HepG2 (cell line): ENCODE data around the gene ST8SIA6. TPM values are rescaled to one million over a fixed set of nuclear protein-coding genes. Genes with fewer than 3 reads are reported as not detected.

Experiments
- AKAP8 ChIP-seq: sonication (generic); formaldehyde crosslinking; IDR thresholded peaks from 2 replicates; pipeline ENCODE4 v1.5.1; 2020; ENCODE audit warnings: mild to moderate bottlenecking, missing genetic modification reagents
- CBX1 ChIP-seq: IDR thresholded peaks from one replicate; pipeline ENCODE4 v1.6.1; 2016; ENCODE audit warnings: antibody characterized with exemption, low read depth
- NAIF1 ChIP-seq: sonication (generic); formaldehyde crosslinking; IDR thresholded peaks from 2 replicates; pipeline ENCODE4 v1.5.0; 2020; ENCODE audit warnings: mild to moderate bottlenecking, missing genetic modification reagents, borderline replicate concordance
- NFAT5 ChIP-seq: sonication (generic); formaldehyde crosslinking; IDR thresholded peaks from 2 replicates; pipeline ENCODE4 v1.4.0; 2020; ENCODE audit warnings: missing genetic modification reagents
- NR3C1 ChIP-seq: sonication (generic); formaldehyde crosslinking; IDR thresholded peaks from 2 replicates; pipeline ENCODE4 v1.4.0; 2020; ENCODE audit warnings: missing genetic modification reagents
- SRY ChIP-seq: sonication (generic); formaldehyde crosslinking; IDR thresholded peaks from 2 replicates; pipeline ENCODE4 v1.8.0; 2022; ENCODE audit warnings: mild to moderate bottlenecking, missing genetic modification reagents
- TBL1XR1 ChIP-seq: fragments of 150-350 bp; IDR thresholded peaks from 2 replicates; pipeline ENCODE4 v1.6.1; 2014; ENCODE audit warnings: borderline replicate concordance, low read length; ENCODE audit not compliant: partially characterized antibody
- TEAD3 ChIP-seq: optimal IDR thresholded peaks from 2 replicates; pipeline ENCODE3; 2016; ENCODE audit warnings: borderline replicate concordance
- THAP8 ChIP-seq: sonication (generic); formaldehyde crosslinking; IDR thresholded peaks from 2 replicates; pipeline ENCODE4 v1.5.1; 2020; ENCODE audit warnings: missing genetic modification reagents, mild to moderate bottlenecking, borderline replicate concordance
- polyA plus RNA-seq, 8 experiments: library from polyadenylated mRNA; depleted of rRNA in 3 of 8; stranded (reverse) in 7 of 8; unstranded in 1 of 8; fragments of >200 nt; fragmentation: Illumina TruSeq in 4 of 8; extraction: Trizol in 4 of 8; gene quantifications; 2 replicates each; pipeline versions ENCODE4 v1.2.1 to v1.2.3, GENCODE V29; 2011 to 2016; ENCODE audit warnings: low read depth in 4 of 8, missing spikeins in 1 of 8, mixed read lengths in 1 of 8; ENCODE audit not compliant: insufficient read depth in 1 of 8
- total RNA-seq, 5 experiments: library from RNA; depleted of rRNA; stranded (reverse); fragments of >200 nt; fragmentation: Illumina TruSeq; extraction: Trizol; gene quantifications; 2 replicates each; pipeline ENCODE4 v1.2.3, GENCODE V29; 2016; ENCODE audit warnings: low read depth in 1 of 5
- TF ChIP-seq, protein P1 (sequence below): sonication (generic); formaldehyde crosslinking; IDR thresholded peaks from 2 replicates; pipeline ENCODE4 v1.4.0; 2020; ENCODE audit warnings: missing genetic modification reagents, borderline replicate concordance

Gene ST8SIA6
- total and polyA plus RNA-seq, 2 of the 13 experiments (the other 11 are each of a cell fraction or from before 2014, with no cell fraction given): not detected

DNA sequence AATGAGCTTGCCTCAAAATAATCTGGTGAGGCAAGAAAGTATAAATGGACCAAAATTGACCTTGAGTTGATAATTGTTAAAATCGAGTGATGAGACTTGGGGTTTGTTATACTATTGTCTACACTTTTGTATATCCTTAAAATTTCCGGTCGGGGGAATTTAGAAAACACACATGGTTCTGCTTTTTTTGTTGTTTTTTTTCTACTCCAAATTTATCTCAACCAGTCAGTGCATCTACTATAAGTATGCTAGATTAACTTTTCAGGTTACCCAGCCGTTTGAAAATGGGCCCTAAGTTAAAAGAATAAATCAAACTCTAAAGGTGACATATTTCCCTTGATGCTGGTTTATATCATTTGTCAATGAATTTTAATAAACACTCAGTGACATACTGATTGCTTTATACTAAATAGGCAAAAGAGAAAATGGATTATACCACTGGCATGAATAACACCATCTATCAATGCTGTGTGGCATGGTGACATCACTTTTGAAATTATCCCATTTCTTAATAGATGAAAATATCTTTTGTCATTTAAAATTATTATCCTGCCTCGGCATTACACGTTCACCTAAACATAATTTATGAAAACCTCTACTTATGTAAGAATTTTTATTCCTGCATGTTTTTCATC is 40.3 kb upstream of the ST8SIA6 start (continued):
- TF ChIP-seq, protein P1, sequence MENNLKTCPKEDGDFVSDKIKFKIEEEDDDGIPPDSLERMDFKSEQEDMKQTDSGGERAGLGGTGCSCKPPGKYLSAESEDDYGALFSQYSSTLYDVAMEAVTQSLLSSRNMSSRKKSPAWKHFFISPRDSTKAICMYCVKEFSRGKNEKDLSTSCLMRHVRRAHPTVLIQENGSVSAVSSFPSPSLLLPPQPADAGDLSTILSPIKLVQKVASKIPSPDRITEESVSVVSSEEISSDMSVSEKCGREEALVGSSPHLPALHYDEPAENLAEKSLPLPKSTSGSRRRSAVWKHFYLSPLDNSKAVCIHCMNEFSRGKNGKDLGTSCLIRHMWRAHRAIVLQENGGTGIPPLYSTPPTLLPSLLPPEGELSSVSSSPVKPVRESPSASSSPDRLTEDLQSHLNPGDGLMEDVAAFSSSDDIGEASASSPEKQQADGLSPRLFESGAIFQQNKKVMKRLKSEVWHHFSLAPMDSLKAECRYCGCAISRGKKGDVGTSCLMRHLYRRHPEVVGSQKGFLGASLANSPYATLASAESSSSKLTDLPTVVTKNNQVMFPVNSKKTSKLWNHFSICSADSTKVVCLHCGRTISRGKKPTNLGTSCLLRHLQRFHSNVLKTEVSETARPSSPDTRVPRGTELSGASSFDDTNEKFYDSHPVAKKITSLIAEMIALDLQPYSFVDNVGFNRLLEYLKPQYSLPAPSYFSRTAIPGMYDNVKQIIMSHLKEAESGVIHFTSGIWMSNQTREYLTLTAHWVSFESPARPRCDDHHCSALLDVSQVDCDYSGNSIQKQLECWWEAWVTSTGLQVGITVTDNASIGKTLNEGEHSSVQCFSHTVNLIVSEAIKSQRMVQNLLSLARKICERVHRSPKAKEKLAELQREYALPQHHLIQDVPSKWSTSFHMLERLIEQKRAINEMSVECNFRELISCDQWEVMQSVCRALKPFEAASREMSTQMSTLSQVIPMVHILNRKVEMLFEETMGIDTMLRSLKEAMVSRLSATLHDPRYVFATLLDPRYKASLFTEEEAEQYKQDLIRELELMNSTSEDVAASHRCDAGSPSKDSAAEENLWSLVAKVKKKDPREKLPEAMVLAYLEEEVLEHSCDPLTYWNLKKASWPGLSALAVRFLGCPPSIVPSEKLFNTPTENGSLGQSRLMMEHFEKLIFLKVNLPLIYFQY (CRISPR knock-in tag): no peak
- TF ChIP-seq TBL1XR1 (no peak), NAIF1 (CRISPR knock-in tag) (no peak), AKAP8 (CRISPR knock-in tag) (no peak), NR3C1 (no peak), SRY (CRISPR knock-in tag) (no peak), NFAT5 (CRISPR knock-in tag) (no peak), THAP8 (CRISPR knock-in tag) (no peak), TEAD3 (CRISPR knock-in tag) (no peak), CBX1 (no peak)
